Measurements from ENCODE around the gene MGST2. TPM values are rescaled to one million over a fixed set of nuclear protein-coding genes. Genes with fewer than 3 reads are reported as not detected.
A peak's percentile ranks its signal among the peaks of the same experiment; 100 is the strongest.

The MGST2 gene
- 100 to 1,000 TPM; 188 to 215 TPM for total RNA-seq
- 53.2 TPM for polyA plus RNA-seq (2013, experiment 1 of 2)
- 60.4 TPM for polyA plus RNA-seq (2013, experiment 2 of 2)
- long read RNA-seq, experiment 1, transcript MGST2-201 (5 exons, 801 nt), result major isoform, 95 of 114 reads
- long read RNA-seq, experiment 1, transcript MGST2-204 (4 exons, 634 nt), result minor isoform, 8 of 114 reads
- long read RNA-seq, experiment 1, partial matches to known transcripts, result 6 of 114 reads
- long read RNA-seq, experiment 1, other reads (novel, unspliced or antisense), result 4 of 114 reads
- long read RNA-seq, experiment 2, transcript MGST2-204 (4 exons, 634 nt), result minor isoform, 7 of 138 reads
- long read RNA-seq, experiment 2, transcript MGST2-201 (5 exons, 801 nt), result major isoform, 107 of 138 reads
- long read RNA-seq, experiment 2, partial matches to known transcripts, result 3 of 138 reads
- long read RNA-seq, experiment 2, other reads (novel, unspliced or antisense), result 16 of 138 reads
- long read RNA-seq, experiment 3, transcript MGST2-201 (5 exons, 801 nt), result major isoform, 29 of 53 reads
- long read RNA-seq, experiment 3, partial matches to known transcripts, result 4 of 53 reads
- long read RNA-seq, experiment 3, other reads (novel, unspliced or antisense), result 13 of 53 reads
- long read RNA-seq, experiment 4, transcript MGST2-201 (5 exons, 801 nt), result major isoform, 28 of 60 reads
- long read RNA-seq, experiment 4, partial matches to known transcripts, result 2 of 60 reads
- long read RNA-seq, experiment 4, other reads (novel, unspliced or antisense), result 25 of 60 reads

- DNase-seq, result peak; percentile 90
- H3K9ac ChIP-seq (ENCODE audit: extremely low read depth, low read length, poor library complexity, severe bottlenecking), result peak within 1 kb of the TSS; percentile 91
- Mint-ChIP-seq H3K9me3 (peaks cover 8% of the 10 kb centered on the region), H3K4me1 (peaks cover 63% of the 10 kb centered on the region), H3K36me3 (ENCODE audit: low read depth) (peaks cover 3% of the 10 kb centered on the region), H3K27me3 (ENCODE audit: insufficient read depth) (no peaks in the 10 kb centered on the region), H3K27ac (peak within 1 kb of the TSS; percentile 99), H3K4me3 (peak within 1 kb of the TSS; percentile 91)
- 3 to 8% methylated on average over 15 to 32 of the region's 32 CpGs for WGBS, 2 experiments (ENCODE audit: insufficient coverage in 1 of 2, insufficient read length in 1 of 2)
- H3K27ac ChIP-seq (ENCODE audit: low read depth, low read length), result peak within 1 kb of the TSS; percentile 67
- H3K27me3 ChIP-seq (ENCODE audit: control insufficient read depth, insufficient read depth, low read length, poor library complexity, severe bottlenecking), result no peaks in the 10 kb centered on the region
- H3K9me3 ChIP-seq (ENCODE audit: control insufficient read depth, low read length), result peaks cover 16% of the 10 kb centered on the region
- no peak for TF ChIP-seq CTCF (conservative IDR thresholded peaks at IDR 0.05)
- H3K36me3 ChIP-seq (ENCODE audit: control insufficient read depth, insufficient read depth, low read length), result no peaks in the 10 kb centered on the region
- H3K4me3 ChIP-seq (ENCODE audit: low read length), result peak within 1 kb of the TSS; percentile 94
- peaks cover 17% of the 10 kb centered on the region for H3K4me1 ChIP-seq (ENCODE audit: control insufficient read depth, insufficient read depth, low read length)
Observed at GRCh38 chr4:139665690-139666529, at the start of gene MGST2. TSS of gene MGST2 (plus strand) at chr4:139665819. CDS start at chr4:139666020, 201 bp downstream.

- peak; percentile 68 for TF ChIP-seq CTCF (conservative IDR thresholded peaks at IDR 0.05)
- H3K36me3 Mint-ChIP-seq (ENCODE audit: low read depth), result no peaks in the 10 kb centered on the region
- no peaks in the 10 kb centered on the region for H3K36me3 ChIP-seq (ENCODE audit: control insufficient read depth, insufficient read depth, low read length)
- no peaks in the 10 kb centered on the region for H3K9me3 ChIP-seq (ENCODE audit: control insufficient read depth, low read length)
- H3K4me3 Mint-ChIP-seq, result no peak overlapping the region
- WGBS, 2 experiments (ENCODE audit: insufficient coverage in 1 of 2, insufficient read length in 1 of 2), result 63 to 73% methylated on average over 6 to 7 of the region's 7 CpGs
- no peak overlapping the region for H3K27ac Mint-ChIP-seq
- DNase-seq, result no peak
- H3K27me3 ChIP-seq (ENCODE audit: control insufficient read depth, insufficient read depth, low read length, poor library complexity, severe bottlenecking), result no peaks in the 10 kb centered on the region
- no peak overlapping the region for H3K4me3 ChIP-seq (ENCODE audit: low read length)
- peaks cover 2% of the 10 kb centered on the region for H3K27me3 Mint-ChIP-seq (ENCODE audit: insufficient read depth)
- no peak overlapping the region for H3K27ac ChIP-seq (ENCODE audit: low read depth, low read length)
- no peaks in the 10 kb centered on the region for H3K9me3 Mint-ChIP-seq
- H3K4me1 Mint-ChIP-seq, result peaks cover 14% of the 10 kb centered on the region
- H3K4me1 ChIP-seq (ENCODE audit: control insufficient read depth, insufficient read depth, low read length), result peaks cover under 1% of the 10 kb centered on the region
- H3K9ac ChIP-seq (ENCODE audit: extremely low read depth, low read length, poor library complexity, severe bottlenecking), result no peak overlapping the region
Observed at GRCh38 chr4:139617702-139618490, 47.7 kb upstream of the MGST2 start.

All from endodermal cell (in vitro differentiated cells).